NK-92 (cell line): ENCODE results near the gene BEST3.
"Not testable (repeated sequence)": the region's sequence is repeated elsewhere in the genome, so short reads cannot be mapped to it uniquely, and the experiment has no call there.

ENCODE experiments used
- DNase-seq: peaks from one replicate; lab custom pipeline; 2025; ENCODE audit not compliant: unreplicated experiment; lab: John Stamatoyannopoulos, UW

The BEST3 gene

GRCh38 chr12:69688471-69689427 lies 10.4 kb downstream of the BEST3 start:
- no peak for DNase-seq

GRCh38 chr12:69688021-69688420 lies 11.1 kb downstream of the BEST3 start:
- no peak for DNase-seq

GRCh38 chr12:69687390-69687789 lies 11.7 kb downstream of the BEST3 start:
- DNase-seq = no peak

- no peak for DNase-seq
Measured at GRCh38 chr12:69686731-69687130, 12.4 kb downstream of the BEST3 start.

GRCh38 chr12:69685810-69686209 lies 13.3 kb downstream of the BEST3 start:
- DNase-seq = no peak

- no peak for DNase-seq
Measured at GRCh38 chr12:69684466-69684865, 14.6 kb downstream of the BEST3 start.

GRCh38 chr12:69682110-69682755 lies 16.9 kb downstream of the BEST3 start:
- no peak for DNase-seq

- no peak for DNase-seq
Measured at GRCh38 chr12:69679119-69679518, 20.0 kb downstream of the BEST3 start.

GRCh38 chr12:69676257-69677012 lies 22.7 kb downstream of the BEST3 start:
- no peak for DNase-seq

- DNase-seq = no peak
Measured at GRCh38 chr12:69672195-69672594, 26.9 kb downstream of the BEST3 start.

- DNase-seq = no peak
Measured at GRCh38 chr12:69671597-69671996, 27.5 kb downstream of the BEST3 start.

GRCh38 chr12:69666798-69667197 lies 32.3 kb downstream of the BEST3 start:
- DNase-seq = no peak

GRCh38 chr12:69664930-69665377 lies 34.1 kb downstream of the BEST3 start:
- DNase-seq = not testable (repeated sequence)

GRCh38 chr12:69663726-69664125 lies 35.4 kb downstream of the BEST3 start:
- DNase-seq = no peak

GRCh38 chr12:69662764-69663163 lies 36.3 kb downstream of the BEST3 start:
- DNase-seq = no peak

- no peak for DNase-seq
Measured at GRCh38 chr12:69661386-69661785, 37.7 kb downstream of the BEST3 start.

- DNase-seq = no peak
Measured at GRCh38 chr12:69660164-69660863, 38.8 kb downstream of the BEST3 start.

- no peak for DNase-seq
Measured at GRCh38 chr12:69658203-69658602, 40.9 kb downstream of the BEST3 start.

GRCh38 chr12:69657376-69658137 lies 41.5 kb downstream of the BEST3 start:
- DNase-seq = no peak
